Skin of body (tissue), 2 donors: ENCODE measurements around the gene NOTCH3. TPM values are rescaled to one million over a fixed set of nuclear protein-coding genes. Genes with fewer than 3 reads are reported as not detected.

Experiments
- DNase-seq: peaks from one replicate; lab custom pipeline; 2025; lab: John Stamatoyannopoulos, UW
- total RNA-seq: library from RNA; depleted of rRNA; stranded (reverse); fragments of >200 nt; gene quantifications from one replicate; pipeline ENCODE4 v1.2.3, GENCODE V29; 2014

NOTCH3 gene
- total RNA-seq, 1 donor from 2014 or later = 69.0 TPM

GRCh38 chr19:15169541-15170285 lies 31.1 kb downstream of the NOTCH3 start:
- DNase-seq = no peak

- no peak for DNase-seq
These were observed 34.1 kb downstream of the NOTCH3 start for GRCh38 chr19:15166700-15167099.

- DNase-seq = no peak
These were observed 39.5 kb downstream of the NOTCH3 start for GRCh38 chr19:15161028-15161984.

GRCh38 chr19:15159251-15159650 lies 41.5 kb downstream of the NOTCH3 start:
- no peak for DNase-seq

- no peak for DNase-seq
These were observed 44.4 kb downstream of the NOTCH3 start for GRCh38 chr19:15156391-15156790.

- DNase-seq = no peak
These were observed 45.5 kb downstream of the NOTCH3 start for GRCh38 chr19:15155296-15155695.

GRCh38 chr19:15154002-15154612 lies 46.7 kb downstream of the NOTCH3 start:
- DNase-seq = no peak

- no peak for DNase-seq
These were observed 51.1 kb downstream of the NOTCH3 start for GRCh38 chr19:15149737-15150136.

GRCh38 chr19:15147090-15147489 lies 53.7 kb downstream of the NOTCH3 start:
- no peak for DNase-seq

GRCh38 chr19:15144046-15144646 lies 56.6 kb downstream of the NOTCH3 start:
- no peak for DNase-seq

- DNase-seq = no peak
These were observed 58.5 kb downstream of the NOTCH3 start for GRCh38 chr19:15142313-15142712.

- no peak for DNase-seq
These were observed 59.7 kb downstream of the NOTCH3 start for GRCh38 chr19:15141143-15141542.

GRCh38 chr19:15138427-15138826 lies 62.4 kb downstream of the NOTCH3 start:
- DNase-seq = no peak

GRCh38 chr19:15137777-15138176 lies 63.0 kb downstream of the NOTCH3 start:
- DNase-seq = no peak

GRCh38 chr19:15136234-15136954 lies 64.4 kb downstream of the NOTCH3 start:
- no peak for DNase-seq

GRCh38 chr19:15129856-15130585 lies 70.8 kb downstream of the NOTCH3 start:
- peak; percentile 33 for DNase-seq

GRCh38 chr19:15128162-15128770 lies 72.5 kb downstream of the NOTCH3 start:
- DNase-seq = no peak

- DNase-seq = no peak
These were observed 74.5 kb downstream of the NOTCH3 start for GRCh38 chr19:15126131-15126910.
